Measurements from ENCODE around the gene SEPTIN8. TPM values are rescaled to one million over a fixed set of nuclear protein-coding genes. Genes with fewer than 3 reads are reported as not detected.

The SEPTIN8 gene
- total and polyA plus RNA-seq, 10 of the 15 experiments (the other 5 are each of a cell fraction or from before 2014, with no cell fraction given), result 6.1 to 96.1 (median 29.4) TPM

DNA sequence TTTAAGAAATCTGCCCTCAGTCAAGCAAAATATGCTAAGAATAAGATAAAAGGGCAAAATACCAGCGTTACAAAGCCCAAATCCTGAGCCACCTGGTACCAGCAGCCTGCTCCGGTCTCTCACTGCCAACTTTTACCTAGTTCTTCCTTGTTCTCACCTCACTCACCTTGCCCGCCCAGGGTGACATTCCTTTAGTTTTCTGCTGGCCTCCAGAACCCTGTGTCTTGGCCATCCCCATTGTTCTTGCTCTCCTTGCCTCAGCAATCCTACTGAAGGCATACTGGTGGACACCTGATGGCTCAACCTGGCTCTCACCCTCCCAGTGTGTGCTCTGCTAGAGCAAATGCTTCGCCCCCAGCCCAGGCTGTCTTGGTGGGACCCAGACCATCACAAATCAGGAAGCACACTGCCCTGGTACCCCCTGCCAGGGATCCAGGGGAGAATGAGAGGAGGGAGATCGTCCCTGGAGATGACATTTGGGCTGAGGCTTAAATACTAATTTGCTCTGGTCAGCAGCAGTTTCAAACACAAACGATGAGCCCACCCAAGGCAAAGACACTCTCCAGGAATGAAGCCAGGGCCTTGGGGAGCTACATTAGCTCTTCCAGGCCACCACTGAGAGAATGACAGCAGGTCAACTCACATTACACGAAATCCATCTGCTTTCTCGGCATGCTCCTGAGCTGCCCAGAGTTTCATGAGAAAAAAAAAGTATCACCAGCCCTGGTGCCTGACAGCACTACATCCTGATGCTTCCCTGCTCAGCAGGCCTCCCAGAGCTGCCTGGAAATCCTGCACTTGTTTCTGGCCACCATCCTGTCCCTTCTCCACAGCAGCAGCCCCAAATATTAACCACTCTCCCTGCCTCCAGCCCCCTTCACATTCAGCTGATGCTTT lies 12.2 kb upstream of the SEPTIN8 start:
- CTCF ChIA-PET, result interaction anchor here (0.9 to 1.1 kb wide), 4 partner anchors 13 to 35 kb away, joined by 3 read pairs; no protein-coding TSS in a partner anchor
- ATAC-seq, result no peak

DNA sequence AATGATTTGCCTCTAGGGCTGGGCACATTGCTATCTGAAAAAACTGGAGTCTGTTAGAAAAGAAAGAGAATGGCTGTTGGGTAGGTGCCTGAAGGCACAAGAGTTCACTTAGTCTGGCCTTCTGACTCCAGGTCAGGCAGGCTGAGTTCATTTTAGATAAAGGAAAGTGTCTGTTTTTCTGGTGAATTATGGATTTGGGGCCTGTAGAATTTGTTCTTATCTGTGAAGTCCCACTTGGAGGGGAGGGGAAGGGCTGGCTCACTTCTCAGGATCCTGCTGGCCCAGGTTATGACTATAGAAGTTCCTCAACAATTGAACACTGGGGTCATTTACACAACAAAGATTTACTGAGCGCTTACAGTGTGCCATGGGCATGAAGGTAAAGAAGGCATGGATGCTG lies 11.5 kb upstream of the SEPTIN8 start:
- no peak overlapping the region for H3K9ac ChIP-seq (ENCODE audit: control insufficient read depth, insufficient read depth, low read length)
- CTCF ChIA-PET, result no interaction called here
- intact Hi-C loops (cut with micrococcal nuclease; ENCODE audit: unreplicated experiment) (no loop called here), in situ Hi-C loops (cut with MboI) (no loop called here)
- H3K79me2 ChIP-seq (ENCODE audit: control insufficient read depth, insufficient read depth, low read length), result no peaks in the 10 kb centered on the region
- no peak overlapping the region for H3K27ac ChIP-seq (ENCODE audit: control insufficient read depth, insufficient read depth)
- FAIRE-seq (no peak), DNase-seq (ENCODE audit: low read depth, low spot score) (no peak), ATAC-seq (no peak)
- RAD21 ChIA-PET (ENCODE audit: unreplicated experiment), result interaction anchor here (1.4 kb wide), 1 partner anchor 13 kb away, joined by 8 read pairs; no protein-coding TSS in a partner anchor
- no peaks in the 10 kb centered on the region for H4K20me1 ChIP-seq (ENCODE audit: control insufficient read depth, insufficient read depth)
- H3K4me3 ChIP-seq, result no peak overlapping the region
- no peaks in the 10 kb centered on the region for H3K36me3 ChIP-seq (ENCODE audit: control insufficient read depth in 2 of 2, insufficient read depth in 2 of 2, low read length in 1 of 2)
- SMC1A ChIA-PET (ENCODE audit: uncharacterized antibody, unreplicated experiment), result interaction anchor here (1.0 to 1.7 kb wide), 2 partner anchors 12 to 29 kb away, joined by 3 to 9 read pairs; no protein-coding TSS in a partner anchor
- 95% methylated on average over 1 of the region's 1 CpG for WGBS (ENCODE audit: insufficient coverage, insufficient replicate concordance, low lambda C conversion rate, missing lambda C conversion rate)
- H3K4me2 ChIP-seq (ENCODE audit: control insufficient read depth, insufficient read depth), result no peak overlapping the region
- POLR2A ChIA-PET, result interaction anchor here (0.7 kb wide), 1 partner anchor 70 kb away, joined by 12 read pairs; no protein-coding TSS in a partner anchor
- 0 out of 2 replicates have a peak, but pooled peaks cover 3% of the 10 kb centered on the region for H3K4me1 ChIP-seq (ENCODE audit: control insufficient read depth, insufficient read depth, low read length)
- no peaks in the 10 kb centered on the region for H3K27me3 ChIP-seq (replicated peaks in 1 of 2; ENCODE audit: control insufficient read depth in 2 of 2, insufficient read depth in 2 of 2, low read length in 1 of 2)
- H2AFZ ChIP-seq (ENCODE audit: control insufficient read depth, low read depth, low read length), result no peak overlapping the region
- no peaks in the 10 kb centered on the region for H3K9me3 ChIP-seq (replicated peaks; ENCODE audit: control insufficient read depth, insufficient read depth, low read length)
- BruUV-seq (replicated peaks), result no TSS peak
- TF ChIP-seq MTA2 (IDR thresholded peaks at IDR 0.05; ENCODE audit: low read depth) (no peak), JUNB (IDR thresholded peaks at IDR 0.05) (no peak), NR2C1 (IDR thresholded peaks at IDR 0.05) (no peak), NR2F1 (conservative IDR thresholded peaks at IDR 0.05) (no peak), IKZF2 (IDR thresholded peaks at IDR 0.05) (no peak), SREBF2 (IDR thresholded peaks at IDR 0.05; ENCODE audit: low read length) (no peak), BMI1 (IDR thresholded peaks at IDR 0.05; ENCODE audit: borderline replicate concordance) (no peak), POU2F2 (IDR thresholded peaks at IDR 0.05; ENCODE audit: borderline replicate concordance, low read depth, low read length) (no peak), HCFC1 (IDR thresholded peaks at IDR 0.05; ENCODE audit: low read length) (no peak)
- TF ChIP-seq, protein P1, sequence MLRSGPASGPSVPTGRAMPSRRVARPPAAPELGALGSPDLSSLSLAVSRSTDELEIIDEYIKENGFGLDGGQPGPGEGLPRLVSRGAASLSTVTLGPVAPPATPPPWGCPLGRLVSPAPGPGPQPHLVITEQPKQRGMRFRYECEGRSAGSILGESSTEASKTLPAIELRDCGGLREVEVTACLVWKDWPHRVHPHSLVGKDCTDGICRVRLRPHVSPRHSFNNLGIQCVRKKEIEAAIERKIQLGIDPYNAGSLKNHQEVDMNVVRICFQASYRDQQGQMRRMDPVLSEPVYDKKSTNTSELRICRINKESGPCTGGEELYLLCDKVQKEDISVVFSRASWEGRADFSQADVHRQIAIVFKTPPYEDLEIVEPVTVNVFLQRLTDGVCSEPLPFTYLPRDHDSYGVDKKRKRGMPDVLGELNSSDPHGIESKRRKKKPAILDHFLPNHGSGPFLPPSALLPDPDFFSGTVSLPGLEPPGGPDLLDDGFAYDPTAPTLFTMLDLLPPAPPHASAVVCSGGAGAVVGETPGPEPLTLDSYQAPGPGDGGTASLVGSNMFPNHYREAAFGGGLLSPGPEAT (IDR thresholded peaks at IDR 0.05; ENCODE audit: low read depth), result no peak

More for the DNA sequence above, 12.2 kb upstream of the SEPTIN8 start:
- WGBS (ENCODE audit: insufficient coverage, insufficient replicate concordance, low lambda C conversion rate, missing lambda C conversion rate), result 44% methylated on average over 8 of the region's 8 CpGs
- DNase-seq (ENCODE audit: low read depth, low spot score) (no peak), FAIRE-seq (no peak)
- ChIA-PET POLR2A (interaction anchor here (0.7 to 0.8 kb wide), 3 partner anchors 11 to 31 kb away, joined by 3 read pairs; partner anchors contain the start of gene SEPTIN8), RAD21 (ENCODE audit: unreplicated experiment) (interaction anchor here (1.2 kb wide), 1 partner anchor 125 kb away, joined by 3 read pairs; no protein-coding TSS in a partner anchor), SMC1A (ENCODE audit: uncharacterized antibody, unreplicated experiment) (interaction anchor here (0.7 to 1.1 kb wide), 2 partner anchors 8 to 19 kb away, joined by 3 read pairs; no protein-coding TSS in a partner anchor)
- Histone ChIP-seq H3K36me3 (ENCODE audit: control insufficient read depth in 2 of 2, insufficient read depth in 2 of 2, low read length in 1 of 2) (no peaks in the 10 kb centered on the region), H3K79me2 (ENCODE audit: control insufficient read depth, insufficient read depth, low read length) (no peaks in the 10 kb centered on the region), H3K9me3 (replicated peaks; ENCODE audit: control insufficient read depth, insufficient read depth, low read length) (no peaks in the 10 kb centered on the region), H3K9ac (ENCODE audit: control insufficient read depth, insufficient read depth, low read length) (no peak overlapping the region), H3K27ac (ENCODE audit: control insufficient read depth, insufficient read depth) (no peak overlapping the region), H3K27me3 (replicated peaks in 1 of 2; ENCODE audit: control insufficient read depth in 2 of 2, insufficient read depth in 2 of 2, low read length in 1 of 2) (no peaks in the 10 kb centered on the region), H4K20me1 (ENCODE audit: control insufficient read depth, insufficient read depth) (no peaks in the 10 kb centered on the region), H3K4me1 (ENCODE audit: control insufficient read depth, insufficient read depth, low read length) (0 out of 2 replicates have a peak, but pooled peaks cover 3% of the 10 kb centered on the region), H3K4me3 (no peak overlapping the region), H2AFZ (ENCODE audit: control insufficient read depth, low read depth, low read length) (no peak overlapping the region), H3K4me2 (ENCODE audit: control insufficient read depth, insufficient read depth) (no peak overlapping the region)
- TF ChIP-seq KLF5 (IDR thresholded peaks at IDR 0.05; ENCODE audit: partially characterized antibody) (no peak), PML (IDR thresholded peaks at IDR 0.05; ENCODE audit: low read length) (no peak)
- in situ Hi-C loops (cut with MboI) (no loop called here), intact Hi-C loops (cut with micrococcal nuclease; ENCODE audit: unreplicated experiment) (no loop called here)
- no TSS peak for BruUV-seq (replicated peaks)

Measured in GM12878 (cell line).